GM19193 (cell line): ENCODE data around the gene PLSCR5.

Experiments
- POLR2A ChIP-seq: IDR thresholded peaks from 4 replicates; pipeline ENCODE4 v1.6.1; 2011; ENCODE audit not compliant: insufficient read depth, insufficient read length; ENCODE audit errors: extremely low read depth

Gene PLSCR5

GRCh38 chr3:146539315-146539714 is 65.8 kb downstream of the PLSCR5 start:
- no peak for TF ChIP-seq POLR2A

- no peak for TF ChIP-seq POLR2A
These were observed 67.5 kb downstream of the PLSCR5 start for GRCh38 chr3:146537603-146538002.

GRCh38 chr3:146536681-146537080 is 68.5 kb downstream of the PLSCR5 start:
- no peak for TF ChIP-seq POLR2A
